ENCODE results near the gene INPP4B. TPM values are rescaled to one million over a fixed set of nuclear protein-coding genes. Genes with fewer than 3 reads are reported as not detected.

INPP4B gene
- total and polyA plus RNA-seq, 2 donors, result 2.3 to 7.8 TPM

DNA sequence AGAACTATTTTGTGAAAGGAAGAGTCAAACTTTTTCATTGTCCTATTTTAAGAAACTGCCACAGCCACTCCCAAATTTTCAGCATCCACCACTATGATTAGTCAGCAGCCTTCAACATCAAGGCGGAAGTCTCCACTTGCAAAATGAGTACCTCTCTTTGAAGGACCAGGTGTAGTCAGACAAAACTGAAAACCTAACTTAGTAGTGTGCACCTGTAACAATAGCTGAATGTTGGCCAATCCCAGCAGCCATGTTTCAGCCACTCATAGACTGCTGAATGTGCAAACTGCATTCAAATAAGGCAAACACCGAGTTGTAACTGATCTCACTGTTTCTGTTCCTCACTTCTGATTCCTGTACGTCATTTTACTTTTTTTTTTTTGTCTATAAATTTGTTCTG lies 868.7 kb downstream of the INPP4B start:
- H3K4me1 ChIP-seq (ENCODE audit: control insufficient read depth in 2 of 2, insufficient read depth in 2 of 2, low read length in 2 of 2), result no peaks in the 10 kb centered on the region
- 81% methylated on average over 3 of the region's 3 CpGs for WGBS
- H3K27ac ChIP-seq (ENCODE audit: low read depth in 1 of 2, low read length in 1 of 2), result no peak overlapping the region
- no peaks in the 10 kb centered on the region for H3K27me3 ChIP-seq (ENCODE audit: control insufficient read depth in 2 of 2, insufficient read depth in 1 of 2, low read length in 1 of 2)
- no peak for DNase-seq (ENCODE audit: low read depth in 6 of 9, low spot score in 9 of 9)
- no peaks in the 10 kb centered on the region for H3K36me3 ChIP-seq (ENCODE audit: control insufficient read depth in 2 of 2, insufficient read depth in 2 of 2, low read length in 1 of 2)
- H3K4me3 ChIP-seq (ENCODE audit: low read length in 2 of 2), result no peak overlapping the region
- H3K9me3 ChIP-seq (ENCODE audit: control insufficient read depth in 2 of 2, insufficient read depth in 1 of 2, low read length in 1 of 2), result peaks cover 0 to 5% of the 10 kb centered on the region in 2 donors
